Kidney glomerular epithelial cell (primary cell): ENCODE measurements around the gene SOCS1.
"Not testable (repeated sequence)": the region's sequence is repeated elsewhere in the genome, so short reads cannot be mapped to it uniquely, and the experiment has no call there.

ENCODE experiments used
- DNase-seq: peaks from one replicate; lab custom pipeline; 2025; lab: John Stamatoyannopoulos, UW

Gene SOCS1

DNA sequence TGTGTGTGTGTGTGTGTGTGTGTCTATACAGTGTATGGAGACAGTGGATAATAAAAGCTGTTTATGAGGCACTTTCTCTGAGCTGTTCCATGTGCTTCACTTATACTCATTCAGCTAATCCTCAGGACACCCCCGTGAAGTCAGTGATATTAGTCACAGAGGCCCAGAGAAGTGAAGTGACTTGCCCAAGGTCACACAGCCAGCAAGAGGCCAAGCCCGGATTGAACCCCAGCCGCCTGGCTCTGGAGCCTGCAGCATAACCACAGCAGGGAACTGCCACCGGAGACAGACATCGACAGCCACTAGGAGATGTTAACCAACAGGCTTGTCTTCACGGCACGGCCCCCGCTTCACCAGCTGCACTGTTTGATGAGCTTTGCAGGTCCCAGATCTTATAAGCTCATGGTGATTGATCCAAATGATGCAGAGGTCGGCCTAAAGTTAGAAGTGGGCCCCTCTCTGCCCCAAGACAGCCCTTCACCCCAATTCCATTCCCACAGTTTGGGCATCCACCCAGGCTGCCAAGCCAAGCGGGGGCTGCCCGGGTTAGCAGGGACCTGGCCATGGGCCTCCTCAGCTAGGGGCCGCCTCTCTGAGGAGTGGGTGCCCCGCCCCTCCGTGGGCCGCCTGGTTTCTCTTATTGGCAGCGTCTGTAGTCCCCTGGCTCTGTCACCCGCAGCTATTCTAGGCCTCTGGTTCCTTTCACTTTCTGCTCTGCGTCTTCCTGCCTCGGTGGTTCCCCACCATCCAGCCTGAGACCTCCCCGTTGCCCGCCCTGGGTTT lies 30.9 kb downstream of the SOCS1 start:
- no peak for DNase-seq

DNA sequence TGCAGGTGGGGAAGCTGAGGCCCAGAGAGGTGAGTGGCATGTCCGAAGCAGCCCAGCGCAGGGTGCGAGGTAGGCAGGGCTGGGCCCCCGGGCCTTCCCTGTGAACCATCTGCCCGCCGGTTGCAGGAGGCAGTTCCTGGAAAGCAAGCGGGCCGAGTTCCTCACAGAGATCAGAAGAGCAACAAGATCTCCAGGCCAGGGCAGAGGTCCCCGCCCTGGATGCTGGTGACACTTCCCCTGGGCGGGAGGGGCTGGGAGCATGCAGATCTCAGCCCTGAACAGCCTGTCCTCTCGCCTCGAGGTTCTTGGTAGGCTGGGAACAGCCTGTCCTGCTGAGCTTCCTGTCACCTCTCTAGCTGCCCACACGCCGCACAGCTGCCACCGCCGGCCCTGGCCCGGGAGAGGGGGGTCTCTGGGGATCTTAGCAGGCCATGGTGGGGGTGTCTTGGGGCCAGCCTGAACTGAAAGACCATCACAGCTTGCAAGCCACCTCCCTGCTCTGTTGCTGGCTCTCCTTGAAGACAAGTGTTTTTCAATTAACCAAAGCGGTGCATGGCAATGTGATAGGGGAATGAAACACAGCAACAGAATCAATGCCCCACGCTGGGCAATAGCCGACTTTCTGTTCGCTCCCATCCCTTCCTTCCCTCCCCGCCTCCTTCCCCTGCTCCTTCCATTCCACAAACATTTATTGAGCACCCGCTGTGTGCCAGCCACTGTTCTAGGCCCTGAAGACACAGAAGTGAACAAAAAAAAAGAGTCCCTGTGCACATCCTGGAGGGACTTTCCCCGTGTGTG lies 31.7 kb downstream of the SOCS1 start:
- no peak for DNase-seq

DNA sequence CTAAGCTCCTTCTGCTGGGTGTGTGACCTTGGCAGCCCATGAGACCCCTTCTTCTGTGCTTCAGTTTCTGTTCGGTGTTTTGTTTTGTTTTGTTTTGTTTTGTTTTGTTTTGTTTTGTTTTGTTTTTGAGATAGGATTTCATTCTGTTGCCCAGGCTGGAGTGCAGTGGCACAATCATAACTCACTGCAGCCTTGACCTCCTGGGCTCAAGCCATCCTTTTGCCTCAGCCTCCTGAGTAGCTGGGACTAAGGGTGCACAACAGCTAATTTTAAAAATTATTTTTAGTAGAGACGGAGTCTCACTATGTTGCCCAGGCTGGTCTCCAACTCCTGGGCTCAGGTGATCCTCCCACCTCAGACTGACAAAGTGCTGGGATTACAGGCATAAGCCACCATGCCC lies 35.5 kb downstream of the SOCS1 start:
- DNase-seq: not testable (repeated sequence)

GRCh38 chr16:11219178-11219577 lies 36.8 kb downstream of the SOCS1 start:
- DNase-seq: no peak

- no peak for DNase-seq
These were observed 37.4 kb downstream of the SOCS1 start for GRCh38 chr16:11218604-11218962.

GRCh38 chr16:11217651-11218603 lies 38.1 kb downstream of the SOCS1 start:
- no peak for DNase-seq

- DNase-seq: no peak
These were observed 40.0 kb downstream of the SOCS1 start for GRCh38 chr16:11215935-11216556.

DNA sequence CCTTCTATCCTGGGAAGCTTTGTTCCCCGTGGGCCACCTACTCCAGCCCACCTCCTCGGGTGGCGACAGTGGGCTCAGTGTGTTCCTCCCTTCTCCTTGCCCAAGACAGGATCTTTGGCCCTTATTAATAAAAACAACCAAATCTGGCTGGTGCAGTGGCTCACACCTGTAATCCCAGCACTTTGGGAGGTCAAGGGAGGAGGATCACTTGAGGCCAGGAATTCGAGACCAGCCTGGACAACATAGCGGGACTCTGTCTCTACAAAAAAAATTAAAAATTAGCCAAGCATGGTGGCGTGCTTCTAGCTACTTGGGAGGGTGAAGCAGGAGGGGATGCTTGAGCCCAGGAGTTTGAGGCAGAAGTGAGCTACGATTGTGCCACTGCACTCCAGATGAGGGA lies 42.2 kb downstream of the SOCS1 start:
- no peak for DNase-seq

GRCh38 chr16:11213373-11213772 lies 42.6 kb downstream of the SOCS1 start:
- DNase-seq: no peak

DNA sequence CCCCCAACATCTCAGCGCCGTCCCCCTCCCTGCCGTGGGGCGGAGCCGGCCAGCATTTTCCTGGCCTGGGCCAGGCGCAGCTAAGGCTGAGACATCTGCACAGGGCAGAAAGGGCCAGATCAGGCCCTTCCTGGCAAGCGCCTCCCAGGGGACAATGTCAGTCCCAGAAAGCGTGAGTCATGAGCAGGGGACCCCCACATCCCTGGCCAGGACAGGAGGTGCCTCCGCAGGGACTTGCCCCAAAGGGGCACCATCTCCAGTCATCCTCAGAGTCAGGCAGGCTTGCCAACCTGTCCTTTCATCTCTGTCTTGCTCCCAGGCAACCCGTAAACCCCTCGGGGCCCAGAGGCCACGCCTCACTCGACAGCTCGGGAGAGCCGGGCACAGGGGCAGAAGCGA lies 43.2 kb downstream of the SOCS1 start:
- no peak for DNase-seq

- DNase-seq: no peak
These were observed 43.8 kb downstream of the SOCS1 start for GRCh38 chr16:11211977-11212797.

- no peak for DNase-seq
These were observed 44.7 kb downstream of the SOCS1 start for GRCh38 chr16:11211061-11211976.

DNA sequence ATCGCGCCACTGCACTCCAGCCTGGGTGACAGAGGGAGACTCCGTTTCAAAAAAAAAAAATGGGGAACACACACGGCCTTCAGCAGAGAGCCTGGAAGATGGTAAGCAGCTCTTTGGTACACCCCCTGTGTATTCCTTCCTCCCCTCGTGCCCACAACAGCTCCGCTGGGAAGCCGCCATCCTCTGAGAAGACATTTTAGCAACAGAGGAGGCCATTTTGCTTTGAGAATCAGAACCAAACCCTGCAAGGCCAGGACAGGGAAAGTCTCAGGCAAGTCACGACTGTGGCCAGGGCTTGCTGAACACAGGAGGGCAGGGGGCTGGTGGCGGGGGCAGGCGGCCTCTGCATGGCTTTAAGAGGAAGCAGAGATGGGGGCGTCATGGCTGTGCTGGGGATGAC lies 45.7 kb downstream of the SOCS1 start:
- no peak for DNase-seq

- no peak for DNase-seq
These were observed 46.9 kb downstream of the SOCS1 start for GRCh38 chr16:11208916-11209665.

DNA sequence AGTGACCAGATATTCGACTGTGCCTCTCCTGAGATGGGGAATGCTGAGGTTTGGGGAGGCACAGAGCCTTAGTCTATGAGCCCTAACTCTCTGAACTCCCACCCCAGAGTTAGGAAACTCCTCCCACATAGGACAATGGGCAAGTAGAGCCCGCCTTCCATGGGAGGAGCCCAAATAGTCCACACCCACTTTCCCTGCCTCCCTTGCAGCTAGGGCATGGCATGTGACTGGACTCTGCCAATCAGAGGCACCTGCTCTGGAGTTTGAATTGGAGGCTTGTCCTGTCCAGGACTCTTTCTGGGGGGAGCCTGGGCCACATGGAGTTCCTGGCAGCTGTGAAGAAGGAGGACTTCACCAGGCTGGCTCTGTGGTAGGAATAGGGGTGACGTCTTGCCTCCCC lies 48.4 kb downstream of the SOCS1 start:
- no peak for DNase-seq

- no peak for DNase-seq
These were observed 50.0 kb downstream of the SOCS1 start for GRCh38 chr16:11205754-11206581.

DNA sequence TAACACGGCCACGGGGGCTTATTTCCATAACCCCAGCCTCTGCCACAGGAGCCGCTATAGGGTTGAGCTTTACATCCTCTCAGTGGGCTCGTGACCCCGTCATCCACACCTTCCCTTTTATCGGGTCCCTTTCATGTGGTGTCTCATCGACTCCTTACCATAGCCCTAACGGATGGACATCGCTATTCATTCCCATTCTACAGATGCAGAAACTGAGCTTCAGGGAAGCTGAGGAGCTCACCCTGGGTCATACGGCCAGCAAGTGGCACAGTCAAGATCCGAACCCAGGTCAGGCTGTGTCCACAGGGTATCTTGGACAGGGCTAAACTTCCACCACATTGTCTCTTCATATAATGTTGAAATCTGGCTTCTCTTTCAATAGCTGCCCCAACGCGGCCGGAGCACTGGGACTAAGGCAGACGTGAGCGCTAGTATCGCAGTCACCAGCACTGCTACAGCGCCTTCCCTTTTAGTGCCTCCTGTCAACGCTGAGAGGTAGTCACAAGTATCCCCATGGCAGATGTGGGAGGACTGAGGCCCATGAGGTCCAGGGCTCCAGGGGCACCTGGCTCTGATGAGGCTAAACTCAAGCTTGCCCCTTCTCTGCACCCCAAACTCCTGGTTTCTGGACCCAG lies 50.8 kb downstream of the SOCS1 start:
- DNase-seq: no peak
